Activated naive CD4-positive, alpha-beta T cell (primary cell): ENCODE measurements around the gene APOA4.
A peak's percentile ranks its signal among the peaks of the same experiment; 100 is the strongest.

Source experiments
- DNase-seq, 4 experiments: peaks; one replicate each; lab custom pipeline; 2025; lab: John Stamatoyannopoulos, UW

The APOA4 gene

GRCh38 chr11:116775975-116776374, 47.1 kb downstream of the APOA4 start:
- no peak for DNase-seq

- DNase-seq = no peak
Observed at GRCh38 chr11:116774661-116775060, 48.4 kb downstream of the APOA4 start.

GRCh38 chr11:116773203-116774097, 49.7 kb downstream of the APOA4 start:
- no peak for DNase-seq

- DNase-seq = peak; percentile 81 to 95 (median 93)
Observed at GRCh38 chr11:116772443-116773202, 50.5 kb downstream of the APOA4 start, which contains the start of gene BUD13. Gene BUD13, minus strand, starts transcription at chr11:116772987. Its CDS starts 23 bp downstream, at chr11:116772964.

- DNase-seq = no peak
Observed at GRCh38 chr11:116771935-116772334, 51.2 kb downstream of the APOA4 start.
